K562 (cell line): ENCODE results near the gene PTGIS. TPM values are rescaled to one million over a fixed set of nuclear protein-coding genes. Genes with fewer than 3 reads are reported as not detected.

ENCODE experiments used
- BCOR ChIP-seq: fragments of 450-650 bp; IDR thresholded peaks from 2 replicates; pipeline ENCODE4 v1.6.1; 2016
- BMI1 ChIP-seq: fragments of 150-350 bp; IDR thresholded peaks from 2 replicates; pipeline ENCODE4 v1.6.1; 2014; ENCODE audit warnings: low read length
- BRD4 ChIP-seq: fragments of 200-600 bp; sonication (generic); IDR thresholded peaks from 2 replicates; pipeline ENCODE4 v1.6.1; 2017; ENCODE audit warnings: inconsistent platforms
- CBFA2T3 ChIP-seq: fragments of 450-650 bp; IDR thresholded peaks from 2 replicates; pipeline ENCODE4 v1.6.1; 2017
- JUNB ChIP-seq: fragments of 450-650 bp; formaldehyde crosslinking; conservative IDR thresholded peaks from 2 replicates; pipeline ENCODE4 v1.4.0; 2020; ENCODE audit warnings: mild to moderate bottlenecking
- MAFF ChIP-seq: IDR thresholded peaks from 2 replicates; pipeline ENCODE4 v1.6.1; 2012; ENCODE audit warnings: low read length, improper control_type of control experiment
- MTA2 ChIP-seq: fragments of 450-650 bp; IDR thresholded peaks from 2 replicates; pipeline ENCODE4 v1.6.1; 2016; ENCODE audit warnings: low read depth
- POLR3G ChIP-seq: IDR thresholded peaks from 2 replicates; pipeline ENCODE4 v1.6.1; 2011; ENCODE audit not compliant: insufficient read length, insufficient replicate concordance; ENCODE audit errors: extremely low read depth
- PRPF4 ChIP-seq: fragments of 200-400 bp; formaldehyde crosslinking; IDR thresholded peaks from one replicate; pipeline ENCODE4 v1.6.1; 2017; ENCODE audit warnings: low read length, low read depth, mild to moderate bottlenecking; ENCODE audit not compliant: insufficient read depth, poor library complexity, severe bottlenecking
- SMARCE1 ChIP-seq: fragments of 450-650 bp; IDR thresholded peaks from 2 replicates; pipeline ENCODE4 v1.7.1; 2016; ENCODE audit warnings: mild to moderate bottlenecking
- YY1 ChIP-seq, 3 experiments: IDR thresholded peaks; 2 replicates each; pipeline ENCODE4 v1.6.1; 2011; ENCODE audit warnings: low read length in 2 of 3, mild to moderate bottlenecking in 2 of 3, moderate library complexity in 2 of 3, borderline replicate concordance in 1 of 3, control low read depth in 1 of 3, low read depth in 1 of 3; ENCODE audit not compliant: insufficient read depth in 3 of 3, insufficient replicate concordance in 2 of 3, control insufficient read depth in 1 of 3, insufficient read length in 1 of 3; ENCODE audit errors: extremely low read depth in 1 of 3
- ZNF274 ChIP-seq: IDR thresholded peaks from 2 replicates; pipeline ENCODE4 v1.6.1; 2011; ENCODE audit warnings: low read depth, mild to moderate bottlenecking, low read length, moderate library complexity, borderline replicate concordance
- ZNF431 ChIP-seq: sonication (generic); formaldehyde crosslinking; IDR thresholded peaks from 2 replicates; pipeline ENCODE4 v1.8.0; 2022; ENCODE audit warnings: mild to moderate bottlenecking, missing genetic modification reagents
- ZNF699 ChIP-seq: fragments of 250-450 bp; sonication (Bioruptor Pico); IDR thresholded peaks from 2 replicates; pipeline ENCODE4 v1.8.0; 2021; ENCODE audit warnings: mild to moderate bottlenecking, moderate library complexity; ENCODE audit not compliant: insufficient replicate concordance
- polyA plus RNA-seq, 8 experiments: library from polyadenylated mRNA; depleted of rRNA in 4 of 8; stranded (reverse) in 5 of 8; unstranded in 3 of 8; fragments of >200 nt; fragmentation: Nextera tagmentation in 2 of 8; fragmentation: Illumina TruSeq in 1 of 8; extraction: Ambion mirVana in 2 of 8; extraction: Trizol in 1 of 8; gene quantifications; 2 replicates each; pipeline versions ENCODE4 v1.2.1 to v1.2.3, GENCODE V29; 2011 to 2014; ENCODE audit warnings: inconsistent platforms in 1 of 8, missing spikeins in 1 of 8
- total RNA-seq, 7 experiments: library from RNA; depleted of rRNA in 6 of 7; stranded (reverse); fragments of >200 nt in 6 of 7; fragmentation: Illumina TruSeq in 2 of 7; extraction: Trizol in 2 of 7; gene quantifications; 2 replicates each; pipeline versions ENCODE4 v1.2.1 to v1.2.3, GENCODE V29; 2011 to 2021; ENCODE audit warnings: low replicate concordance in 1 of 7
- TF ChIP-seq, protein P1 (sequence below): fragments of 150-350 bp; IDR thresholded peaks from 2 replicates; pipeline ENCODE4 v1.6.1; 2014; ENCODE audit warnings: low read depth, mild to moderate bottlenecking, low read length, borderline replicate concordance
- TF ChIP-seq, protein P2 (sequence below): sonication (generic); formaldehyde crosslinking; IDR thresholded peaks from 2 replicates; pipeline ENCODE4 v1.8.1; 2023; ENCODE audit warnings: mild to moderate bottlenecking, missing genetic modification reagents
- TF ChIP-seq, protein P3 (sequence below): fragments of 450-650 bp; IDR thresholded peaks from 2 replicates; pipeline ENCODE4 v1.6.1; 2018; ENCODE audit not compliant: partially characterized antibody

PTGIS gene
- total and polyA plus RNA-seq, 9 of the 15 experiments (the other 6 are each of a cell fraction or from before 2014, with no cell fraction given) = not detected

DNA sequence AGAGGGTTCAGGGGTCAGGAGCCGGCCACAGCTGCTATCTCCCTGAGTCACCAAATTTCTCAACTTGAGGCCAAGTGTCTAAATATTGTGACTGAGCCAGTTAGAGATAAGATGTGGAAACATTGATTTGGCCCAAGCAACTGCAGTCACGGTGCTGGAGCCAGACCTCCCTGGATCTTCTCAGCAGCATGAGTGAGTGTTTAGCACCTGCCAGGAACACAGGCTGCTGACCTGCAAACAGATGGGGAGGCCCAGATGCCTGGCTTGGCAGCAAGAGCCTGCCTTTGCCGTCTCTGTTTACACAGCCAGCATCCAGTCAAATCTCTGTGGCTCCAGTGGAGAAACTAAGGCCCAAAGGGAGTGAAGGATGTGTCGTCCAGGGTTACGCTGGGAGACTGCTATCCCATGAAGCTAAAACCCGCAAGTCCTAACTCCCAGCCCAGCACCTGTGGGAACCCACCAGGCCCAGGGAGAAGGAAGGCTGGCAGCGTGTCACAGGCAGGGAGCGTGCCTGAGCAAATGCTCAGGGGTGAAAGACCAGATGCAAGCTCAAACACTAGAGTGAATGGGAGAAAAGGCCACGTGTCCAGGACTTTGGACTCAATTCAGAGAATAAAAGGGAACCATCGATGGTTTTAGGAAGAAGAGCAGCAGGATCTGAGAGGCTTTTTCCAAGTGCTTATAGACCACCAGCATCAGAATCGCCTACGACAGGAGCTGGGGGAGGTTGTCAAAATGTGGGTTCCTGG, 15.9 kb upstream of the PTGIS start (continued):
- TF ChIP-seq, protein P1, sequence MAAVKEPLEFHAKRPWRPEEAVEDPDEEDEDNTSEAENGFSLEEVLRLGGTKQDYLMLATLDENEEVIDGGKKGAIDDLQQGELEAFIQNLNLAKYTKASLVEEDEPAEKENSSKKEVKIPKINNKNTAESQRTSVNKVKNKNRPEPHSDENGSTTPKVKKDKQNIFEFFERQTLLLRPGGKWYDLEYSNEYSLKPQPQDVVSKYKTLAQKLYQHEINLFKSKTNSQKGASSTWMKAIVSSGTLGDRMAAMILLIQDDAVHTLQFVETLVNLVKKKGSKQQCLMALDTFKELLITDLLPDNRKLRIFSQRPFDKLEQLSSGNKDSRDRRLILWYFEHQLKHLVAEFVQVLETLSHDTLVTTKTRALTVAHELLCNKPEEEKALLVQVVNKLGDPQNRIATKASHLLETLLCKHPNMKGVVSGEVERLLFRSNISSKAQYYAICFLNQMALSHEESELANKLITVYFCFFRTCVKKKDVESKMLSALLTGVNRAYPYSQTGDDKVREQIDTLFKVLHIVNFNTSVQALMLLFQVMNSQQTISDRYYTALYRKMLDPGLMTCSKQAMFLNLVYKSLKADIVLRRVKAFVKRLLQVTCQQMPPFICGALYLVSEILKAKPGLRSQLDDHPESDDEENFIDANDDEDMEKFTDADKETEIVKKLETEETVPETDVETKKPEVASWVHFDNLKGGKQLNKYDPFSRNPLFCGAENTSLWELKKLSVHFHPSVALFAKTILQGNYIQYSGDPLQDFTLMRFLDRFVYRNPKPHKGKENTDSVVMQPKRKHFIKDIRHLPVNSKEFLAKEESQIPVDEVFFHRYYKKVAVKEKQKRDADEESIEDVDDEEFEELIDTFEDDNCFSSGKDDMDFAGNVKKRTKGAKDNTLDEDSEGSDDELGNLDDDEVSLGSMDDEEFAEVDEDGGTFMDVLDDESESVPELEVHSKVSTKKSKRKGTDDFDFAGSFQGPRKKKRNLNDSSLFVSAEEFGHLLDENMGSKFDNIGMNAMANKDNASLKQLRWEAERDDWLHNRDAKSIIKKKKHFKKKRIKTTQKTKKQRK = no peak
- TF ChIP-seq, protein P2, sequence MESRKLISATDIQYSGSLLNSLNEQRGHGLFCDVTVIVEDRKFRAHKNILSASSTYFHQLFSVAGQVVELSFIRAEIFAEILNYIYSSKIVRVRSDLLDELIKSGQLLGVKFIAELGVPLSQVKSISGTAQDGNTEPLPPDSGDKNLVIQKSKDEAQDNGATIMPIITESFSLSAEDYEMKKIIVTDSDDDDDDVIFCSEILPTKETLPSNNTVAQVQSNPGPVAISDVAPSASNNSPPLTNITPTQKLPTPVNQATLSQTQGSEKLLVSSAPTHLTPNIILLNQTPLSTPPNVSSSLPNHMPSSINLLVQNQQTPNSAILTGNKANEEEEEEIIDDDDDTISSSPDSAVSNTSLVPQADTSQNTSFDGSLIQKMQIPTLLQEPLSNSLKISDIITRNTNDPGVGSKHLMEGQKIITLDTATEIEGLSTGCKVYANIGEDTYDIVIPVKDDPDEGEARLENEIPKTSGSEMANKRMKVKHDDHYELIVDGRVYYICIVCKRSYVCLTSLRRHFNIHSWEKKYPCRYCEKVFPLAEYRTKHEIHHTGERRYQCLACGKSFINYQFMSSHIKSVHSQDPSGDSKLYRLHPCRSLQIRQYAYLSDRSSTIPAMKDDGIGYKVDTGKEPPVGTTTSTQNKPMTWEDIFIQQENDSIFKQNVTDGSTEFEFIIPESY (CRISPR knock-in tag) = no peak
- TF ChIP-seq YY1 (IDR thresholded peaks at IDR 0.05; ENCODE audit: borderline replicate concordance in 1 of 3, control insufficient read depth in 1 of 3, extremely low read depth in 1 of 3, insufficient read depth in 3 of 3, insufficient read length in 1 of 3, insufficient replicate concordance in 2 of 3, low read depth in 1 of 3, low read length in 2 of 3) = no peak
- TF ChIP-seq MTA2 = peak; percentile 61
- TF ChIP-seq JUNB (CRISPR knock-in tag) = no peak
- peak; percentile 31; the same call in 1 of the 2 replicates for TF ChIP-seq BCOR
- TF ChIP-seq PRPF4 = no peak
- peak; percentile 91 for TF ChIP-seq CBFA2T3
- peak; percentile 44; the same call in 1 of the 2 replicates for TF ChIP-seq MAFF
- no peak for TF ChIP-seq POLR3G
- no peak for TF ChIP-seq ZNF431 (CRISPR knock-in tag)
- TF ChIP-seq SMARCE1 = peak; percentile 56; the same call in 1 of the 2 replicates
- TF ChIP-seq, protein P3, sequence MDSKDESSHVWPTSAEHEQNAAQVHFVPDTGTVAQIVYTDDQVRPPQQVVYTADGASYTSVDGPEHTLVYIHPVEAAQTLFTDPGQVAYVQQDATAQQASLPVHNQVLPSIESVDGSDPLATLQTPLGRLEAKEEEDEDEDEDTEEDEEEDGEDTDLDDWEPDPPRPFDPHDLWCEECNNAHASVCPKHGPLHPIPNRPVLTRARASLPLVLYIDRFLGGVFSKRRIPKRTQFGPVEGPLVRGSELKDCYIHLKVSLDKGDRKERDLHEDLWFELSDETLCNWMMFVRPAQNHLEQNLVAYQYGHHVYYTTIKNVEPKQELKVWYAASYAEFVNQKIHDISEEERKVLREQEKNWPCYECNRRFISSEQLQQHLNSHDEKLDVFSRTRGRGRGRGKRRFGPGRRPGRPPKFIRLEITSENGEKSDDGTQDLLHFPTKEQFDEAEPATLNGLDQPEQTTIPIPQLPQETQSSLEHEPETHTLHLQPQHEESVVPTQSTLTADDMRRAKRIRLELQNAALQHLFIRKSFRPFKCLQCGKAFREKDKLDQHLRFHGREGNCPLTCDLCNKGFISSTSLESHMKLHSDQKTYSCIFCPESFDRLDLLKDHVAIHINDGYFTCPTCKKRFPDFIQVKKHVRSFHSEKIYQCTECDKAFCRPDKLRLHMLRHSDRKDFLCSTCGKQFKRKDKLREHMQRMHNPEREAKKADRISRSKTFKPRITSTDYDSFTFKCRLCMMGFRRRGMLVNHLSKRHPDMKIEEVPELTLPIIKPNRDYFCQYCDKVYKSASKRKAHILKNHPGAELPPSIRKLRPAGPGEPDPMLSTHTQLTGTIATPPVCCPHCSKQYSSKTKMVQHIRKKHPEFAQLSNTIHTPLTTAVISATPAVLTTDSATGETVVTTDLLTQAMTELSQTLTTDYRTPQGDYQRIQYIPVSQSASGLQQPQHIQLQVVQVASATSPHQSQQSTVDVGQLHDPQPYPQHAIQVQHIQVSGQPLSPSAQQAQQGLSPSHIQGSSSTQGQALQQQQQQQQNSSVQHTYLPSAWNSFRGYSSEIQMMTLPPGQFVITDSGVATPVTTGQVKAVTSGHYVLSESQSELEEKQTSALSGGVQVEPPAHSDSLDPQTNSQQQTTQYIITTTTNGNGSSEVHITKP = peak; percentile 85
- TF ChIP-seq BMI1 = no peak
- no peak for TF ChIP-seq BRD4
- TF ChIP-seq ZNF699 (CRISPR knock-in tag) = no peak
- no peak for TF ChIP-seq ZNF274
